ENCODE results near the gene GFPT2.

GFPT2 gene

GRCh38 chr5:180379355-180380070, 26.4 kb upstream of the GFPT2 start (continued):
- TF ChIP-seq HIC1 (tag by site-specific recombination; IDR thresholded peaks at IDR 0.05) (no peak), ZNF121 (tag by site-specific recombination; IDR thresholded peaks at IDR 0.05) (no peak)

DNA sequence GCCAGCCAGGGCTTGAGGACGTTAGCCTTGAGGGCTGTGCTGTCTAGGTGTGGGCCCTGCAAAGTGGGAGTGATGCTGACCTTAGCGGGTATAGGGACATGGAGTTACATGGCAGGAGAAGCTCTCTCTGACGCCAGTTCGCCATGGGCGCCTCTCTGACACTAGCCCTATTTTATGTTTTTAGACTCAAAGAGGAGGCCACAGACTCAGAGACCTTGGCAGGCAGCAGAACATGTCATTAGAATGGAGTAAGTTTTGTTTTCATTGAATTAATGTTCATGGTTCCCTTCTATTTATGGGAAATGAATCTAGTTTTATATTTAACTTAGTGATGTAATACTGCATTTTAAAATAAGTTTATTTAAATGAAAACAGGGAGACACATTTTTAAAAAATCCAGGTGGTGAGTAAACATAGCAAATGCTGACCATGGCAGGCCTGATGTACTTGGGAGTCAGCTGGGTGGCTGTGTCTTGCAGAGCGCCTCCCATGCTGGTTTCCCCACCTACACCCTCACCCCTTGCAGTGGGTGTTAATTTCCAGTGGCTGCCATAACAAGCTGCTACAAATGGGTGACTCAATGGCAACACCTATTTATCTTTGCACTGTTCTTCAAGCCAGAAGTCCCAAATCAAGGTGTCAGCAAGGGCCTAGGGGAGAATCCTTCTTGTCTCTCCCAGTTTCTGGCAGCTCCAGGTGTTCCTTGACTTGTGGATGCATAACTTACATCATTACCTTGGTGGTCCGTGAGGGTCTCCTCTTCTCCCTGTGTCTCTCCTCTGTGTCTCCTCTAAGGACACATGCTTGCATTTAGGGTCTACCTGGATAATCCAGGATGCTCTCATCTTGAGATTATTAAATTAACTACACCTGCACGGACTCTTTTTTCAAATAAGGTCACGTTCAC, 25.6 kb upstream of the GFPT2 start:
- Histone ChIP-seq H3K27ac (ENCODE audit: extremely low read depth, low read depth, low read length) (no peak overlapping the region), H3K4me3 (ENCODE audit: low read depth, low read length) (no peak overlapping the region), H3K4me1 (ENCODE audit: control insufficient read depth, insufficient read depth, low read length) (no peaks in the 10 kb centered on the region), H3K9me3 (ENCODE audit: control insufficient read depth, insufficient read depth, low read depth, low read length) (no peaks in the 10 kb centered on the region), H3K36me3 (ENCODE audit: control insufficient read depth in 2 of 2, insufficient read depth in 1 of 2, low read length in 2 of 2) (no peaks in the 10 kb centered on the region)
- TF ChIP-seq ZIC2 (tag by site-specific recombination; IDR thresholded peaks at IDR 0.05) (peak; percentile 32; the same call in 1 of the 2 replicates), EGR2 (tag by site-specific recombination; IDR thresholded peaks at IDR 0.05; ENCODE audit: low read depth) (peak; percentile 65), ZNF558 (tag by site-specific recombination; IDR thresholded peaks at IDR 0.05) (peak; percentile 91), ZXDB (tag by site-specific recombination; IDR thresholded peaks at IDR 0.05) (no peak), ZFHX2 (tag by site-specific recombination; conservative IDR thresholded peaks at IDR 0.05) (peak; percentile 48)
- TF ChIP-seq, protein P1, sequence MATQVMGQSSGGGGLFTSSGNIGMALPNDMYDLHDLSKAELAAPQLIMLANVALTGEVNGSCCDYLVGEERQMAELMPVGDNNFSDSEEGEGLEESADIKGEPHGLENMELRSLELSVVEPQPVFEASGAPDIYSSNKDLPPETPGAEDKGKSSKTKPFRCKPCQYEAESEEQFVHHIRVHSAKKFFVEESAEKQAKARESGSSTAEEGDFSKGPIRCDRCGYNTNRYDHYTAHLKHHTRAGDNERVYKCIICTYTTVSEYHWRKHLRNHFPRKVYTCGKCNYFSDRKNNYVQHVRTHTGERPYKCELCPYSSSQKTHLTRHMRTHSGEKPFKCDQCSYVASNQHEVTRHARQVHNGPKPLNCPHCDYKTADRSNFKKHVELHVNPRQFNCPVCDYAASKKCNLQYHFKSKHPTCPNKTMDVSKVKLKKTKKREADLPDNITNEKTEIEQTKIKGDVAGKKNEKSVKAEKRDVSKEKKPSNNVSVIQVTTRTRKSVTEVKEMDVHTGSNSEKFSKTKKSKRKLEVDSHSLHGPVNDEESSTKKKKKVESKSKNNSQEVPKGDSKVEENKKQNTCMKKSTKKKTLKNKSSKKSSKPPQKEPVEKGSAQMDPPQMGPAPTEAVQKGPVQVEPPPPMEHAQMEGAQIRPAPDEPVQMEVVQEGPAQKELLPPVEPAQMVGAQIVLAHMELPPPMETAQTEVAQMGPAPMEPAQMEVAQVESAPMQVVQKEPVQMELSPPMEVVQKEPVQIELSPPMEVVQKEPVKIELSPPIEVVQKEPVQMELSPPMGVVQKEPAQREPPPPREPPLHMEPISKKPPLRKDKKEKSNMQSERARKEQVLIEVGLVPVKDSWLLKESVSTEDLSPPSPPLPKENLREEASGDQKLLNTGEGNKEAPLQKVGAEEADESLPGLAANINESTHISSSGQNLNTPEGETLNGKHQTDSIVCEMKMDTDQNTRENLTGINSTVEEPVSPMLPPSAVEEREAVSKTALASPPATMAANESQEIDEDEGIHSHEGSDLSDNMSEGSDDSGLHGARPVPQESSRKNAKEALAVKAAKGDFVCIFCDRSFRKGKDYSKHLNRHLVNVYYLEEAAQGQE (tag by site-specific recombination; IDR thresholded peaks at IDR 0.05): no peak
- CTCF ChIA-PET: interaction anchor here (0.6 kb wide), 1 partner anchor 9 kb away, joined by 4 read pairs; no protein-coding TSS in a partner anchor
- POLR2A ChIA-PET: no interaction called here

DNA sequence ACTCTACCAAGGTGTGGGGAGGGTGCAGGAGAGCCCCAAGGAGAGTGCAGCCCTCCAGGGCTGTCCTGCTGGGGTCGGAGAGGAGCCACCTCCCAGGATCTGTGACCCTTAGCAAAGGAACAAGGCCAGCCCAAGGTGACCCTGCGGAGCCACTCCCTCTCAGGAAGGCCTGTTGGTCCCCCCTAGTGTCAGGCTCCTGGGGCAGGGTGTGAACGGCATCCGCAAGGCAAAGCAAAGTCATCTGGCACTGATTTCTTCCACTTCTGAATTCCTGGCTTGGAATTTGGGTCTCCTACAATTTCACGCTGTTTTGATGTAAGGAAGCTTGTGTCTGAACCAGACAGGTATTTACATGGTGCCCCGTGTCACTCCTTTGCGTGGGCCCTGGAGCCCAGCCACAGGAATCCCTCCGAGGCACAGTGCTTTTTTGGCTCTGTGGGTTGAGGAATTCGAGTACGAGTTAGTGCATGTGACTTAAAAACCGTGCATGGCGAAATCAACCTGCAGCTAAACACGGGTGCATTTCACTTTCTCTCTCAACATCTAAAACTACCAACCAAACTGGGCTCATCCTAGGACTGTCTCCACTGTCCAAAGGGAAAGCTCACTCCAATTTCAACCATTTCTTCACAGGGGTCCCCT, 24.5 kb upstream of the GFPT2 start:
- Histone ChIP-seq H3K36me3 (ENCODE audit: control insufficient read depth in 2 of 2, insufficient read depth in 1 of 2, low read length in 2 of 2) (no peaks in the 10 kb centered on the region), H3K4me1 (ENCODE audit: control insufficient read depth, insufficient read depth, low read length) (no peaks in the 10 kb centered on the region), H3K9me3 (ENCODE audit: control insufficient read depth, insufficient read depth, low read depth, low read length) (no peaks in the 10 kb centered on the region), H3K4me3 (ENCODE audit: low read depth, low read length) (no peak overlapping the region), H3K27ac (ENCODE audit: extremely low read depth, low read depth, low read length) (no peak overlapping the region)
- ChIA-PET POLR2A (no interaction called here), CTCF (no interaction called here)
- TF ChIP-seq RBAK (tag by site-specific recombination; IDR thresholded peaks at IDR 0.05) (no peak), ZNF394 (tag by site-specific recombination; IDR thresholded peaks at IDR 0.05; ENCODE audit: borderline replicate concordance) (no peak), ZSCAN30 (tag by site-specific recombination; IDR thresholded peaks at IDR 0.05) (no peak), HOXC10 (CRISPR knock-in tag; IDR thresholded peaks at IDR 0.05) (no peak), ZNF555 (tag by site-specific recombination; conservative IDR thresholded peaks at IDR 0.05) (no peak), KLF1 (tag by site-specific recombination; IDR thresholded peaks at IDR 0.05) (no peak), ZBTB10 (tag by site-specific recombination; IDR thresholded peaks at IDR 0.05) (no peak), ZFHX2 (tag by site-specific recombination; conservative IDR thresholded peaks at IDR 0.05) (no peak), ZNF292 (tag by site-specific recombination; IDR thresholded peaks at IDR 0.05; ENCODE audit: borderline replicate concordance, low read depth) (no peak), ZNF24 (tag by site-specific recombination; IDR thresholded peaks at IDR 0.05) (no peak), ZNF114 (tag by site-specific recombination; IDR thresholded peaks at IDR 0.05) (no peak), ZNF701 (tag by site-specific recombination; IDR thresholded peaks at IDR 0.05) (no peak), ZNF624 (tag by site-specific recombination; IDR thresholded peaks at IDR 0.05) (no peak)

All from HEK293 (cell line).